Stimulated activated CD8-positive, alpha-beta memory T cell treated with anti-CD3 and anti-CD28 coated beads, Interleukin-12 subunit alpha, Interleukin-12 subunit beta, amount 100 ng/mL, for 24 hours (primary cell): ENCODE measurements around the gene ANKRD11.
"Not testable (repeated sequence)": the region's sequence is repeated elsewhere in the genome, so short reads cannot be mapped to it uniquely, and the experiment has no call there.

Experiments
- DNase-seq: peaks from one replicate; pipeline ENCODE4 v3.0.0-alpha.2; 2020; ENCODE audit errors: extremely low read depth

ANKRD11 gene

GRCh38 chr16:89331371-89332109, 158.8 kb downstream of the ANKRD11 start:
- DNase-seq: no peak

GRCh38 chr16:89330177-89330856, 160.0 kb downstream of the ANKRD11 start:
- DNase-seq: no peak

- not testable (repeated sequence) for DNase-seq
Measured at GRCh38 chr16:89329830-89330176, 160.6 kb downstream of the ANKRD11 start.

- not testable (repeated sequence) for DNase-seq
Measured at GRCh38 chr16:89328412-89329400, 161.7 kb downstream of the ANKRD11 start.

GRCh38 chr16:89326721-89327120, 163.6 kb downstream of the ANKRD11 start:
- no peak for DNase-seq

GRCh38 chr16:89325861-89326471, 164.4 kb downstream of the ANKRD11 start:
- DNase-seq: no peak

GRCh38 chr16:89324056-89325010, 166.0 kb downstream of the ANKRD11 start:
- peak; percentile 27 for DNase-seq

GRCh38 chr16:89323120-89323960, 167.0 kb downstream of the ANKRD11 start:
- no peak for DNase-seq

- DNase-seq: no peak
Measured at GRCh38 chr16:89322321-89323119, 167.8 kb downstream of the ANKRD11 start.

- DNase-seq: no peak
Measured at GRCh38 chr16:89320782-89321501, 169.4 kb downstream of the ANKRD11 start.

GRCh38 chr16:89319886-89320781, 170.2 kb downstream of the ANKRD11 start:
- peak; percentile 16 for DNase-seq

- DNase-seq: no peak
Measured at GRCh38 chr16:89319631-89319885, 170.8 kb downstream of the ANKRD11 start.

- DNase-seq: no peak
Measured at GRCh38 chr16:89318871-89319630, 171.3 kb downstream of the ANKRD11 start.

- DNase-seq: no peak
Measured at GRCh38 chr16:89318430-89318758, 172.0 kb downstream of the ANKRD11 start.

- DNase-seq: no peak
Measured at GRCh38 chr16:89317729-89318429, 172.5 kb downstream of the ANKRD11 start.

- DNase-seq: no peak
Measured at GRCh38 chr16:89317101-89317671, 173.2 kb downstream of the ANKRD11 start.
